Neural progenitor cell (in vitro differentiated cells): ENCODE measurements around the gene NUDT8. TPM values are rescaled to one million over a fixed set of nuclear protein-coding genes. Genes with fewer than 3 reads are reported as not detected.
A peak's percentile ranks its signal among the peaks of the same experiment; 100 is the strongest.

Experiments used
- DNase-seq: peaks from one replicate; pipeline ENCODE4 v3.0.0-alpha.2; 2016; ENCODE audit warnings: low spot score
- H2AFZ ChIP-seq: fragments of 200-600 bp; sonication (generic); replicated peaks from 2 replicates; pipeline ENCODE4 v1.6.1; 2016; ENCODE audit warnings: antibody characterized with exemption
- H3F3A ChIP-seq: fragments of 200-600 bp; sonication (generic); 2 replicates; pipeline ENCODE4 v1.6.1; 2016; ENCODE audit warnings: antibody characterized with exemption, low read depth
- H3K27ac ChIP-seq: fragments of 200-600 bp; sonication (generic); 2 replicates; pipeline ENCODE4 v1.5.1; 2016; ENCODE audit warnings: mild to moderate bottlenecking
- H3K27me3 ChIP-seq: fragments of 200-600 bp; sonication (generic); 2 replicates; pipeline ENCODE4 v1.6.1; 2016; ENCODE audit warnings: mild to moderate bottlenecking, moderate library complexity
- H3K36me3 ChIP-seq: fragments of 200-600 bp; sonication (generic); 2 replicates; pipeline ENCODE4 v1.5.1; 2016
- H3K4me1 ChIP-seq: fragments of 200-600 bp; sonication (generic); 2 replicates; pipeline ENCODE4 v1.6.1; 2016; ENCODE audit warnings: mixed run types
- H3K4me2 ChIP-seq: fragments of 200-600 bp; sonication (generic); 2 replicates; pipeline ENCODE4 v1.6.1; 2016
- H3K4me3 ChIP-seq: fragments of 200-600 bp; sonication (generic); 2 replicates; pipeline ENCODE4 v1.5.1; 2016
- H3K79me2 ChIP-seq: fragments of 200-600 bp; sonication (generic); 2 replicates; pipeline ENCODE4 v1.6.1; 2016; ENCODE audit warnings: low read depth
- H3K9ac ChIP-seq: fragments of 200-600 bp; sonication (generic); 2 replicates; pipeline ENCODE4 v1.6.1; 2016
- H3K9me3 ChIP-seq: fragments of 200-600 bp; sonication (generic); 2 replicates; pipeline ENCODE4 v1.5.1; 2016; ENCODE audit warnings: low read depth
- H4K20me1 ChIP-seq: fragments of 200-600 bp; sonication (generic); 2 replicates; pipeline ENCODE4 v1.6.1; 2016; ENCODE audit warnings: low read depth
- H3K27ac Mint-ChIP-seq: 3 replicates; pipeline ENCODE4 v1.8.0; 2021; ENCODE audit warnings: mixed read lengths
- H3K27me3 Mint-ChIP-seq: 2 replicates; pipeline ENCODE4 v1.8.0; 2022; ENCODE audit warnings: low read depth, mild to moderate bottlenecking, inconsistent platforms, moderate library complexity, mixed read lengths; ENCODE audit not compliant: insufficient read depth
- H3K36me3 Mint-ChIP-seq: 3 replicates; pipeline ENCODE4 v1.8.0; 2021; ENCODE audit warnings: mixed read lengths
- H3K4me1 Mint-ChIP-seq: 3 replicates; pipeline ENCODE4 v1.8.0; 2021; ENCODE audit warnings: mixed read lengths
- H3K4me3 Mint-ChIP-seq: 3 replicates; pipeline ENCODE4 v1.8.0; 2021; ENCODE audit warnings: mild to moderate bottlenecking, moderate library complexity, mixed read lengths
- H3K9me3 Mint-ChIP-seq: 3 replicates; pipeline ENCODE4 v1.8.0; 2020; ENCODE audit warnings: mixed read lengths
- EZH2 ChIP-seq: fragments of 200-600 bp; sonication (generic); IDR thresholded peaks from 2 replicates; pipeline ENCODE4 v1.6.1; 2017; ENCODE audit warnings: antibody characterized with exemption, mild to moderate bottlenecking, moderate library complexity
- EZH2phosphoT487 ChIP-seq: fragments of 200-600 bp; sonication (generic); IDR thresholded peaks from 2 replicates; pipeline ENCODE4 v1.6.1; 2017; ENCODE audit warnings: antibody characterized with exemption
- total RNA-seq: library from RNA; depleted of rRNA; stranded (reverse); fragments of >200 nt; gene quantifications from 2 replicates; pipeline ENCODE4 v1.2.3, GENCODE V29; 2015; ENCODE audit warnings: low replicate concordance
- TF ChIP-seq, protein P1 (sequence below): fragments of 200-600 bp; sonication (generic); IDR thresholded peaks from 2 replicates; pipeline ENCODE4 v1.5.1; 2017; ENCODE audit warnings: antibody characterized with exemption, mild to moderate bottlenecking

Gene NUDT8
- total RNA-seq, 1 donor from 2014 or later, result 1.6 TPM

DNA sequence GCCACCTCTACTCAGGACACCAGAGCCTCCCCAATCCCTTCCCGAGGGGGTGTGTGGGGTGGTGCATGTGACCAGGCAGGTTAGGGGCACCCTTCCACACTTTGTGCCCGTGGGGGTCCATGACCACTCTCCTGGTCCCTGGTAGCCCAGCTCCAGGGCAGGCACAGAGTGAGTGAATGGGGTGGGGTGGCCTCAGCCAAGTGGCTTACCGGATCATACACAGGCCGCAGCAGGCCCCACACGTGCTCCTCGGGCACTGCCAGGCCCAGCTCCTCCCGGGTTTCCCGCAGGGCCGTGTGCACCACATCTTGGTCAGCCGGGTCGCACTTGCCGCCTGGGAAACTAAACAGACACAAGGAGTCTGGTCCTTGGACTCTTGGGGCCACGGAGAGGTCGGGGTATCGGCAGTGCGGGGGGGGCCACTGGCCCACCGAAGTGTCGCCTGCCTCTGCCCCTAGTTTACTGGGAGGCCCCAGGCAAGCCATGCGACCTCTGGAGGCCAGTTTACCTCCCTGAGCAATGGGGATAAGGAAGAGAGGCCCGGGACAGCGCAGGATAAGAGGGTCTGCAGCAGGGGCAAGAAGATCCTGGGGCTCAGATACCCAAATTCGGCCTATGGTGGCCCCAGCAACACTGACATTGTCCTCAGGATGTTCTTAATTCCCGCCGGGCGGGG lies 889 bp downstream of the NUDT8 start:
- peaks cover 14% of the 10 kb centered on the region for H3K4me1 Mint-ChIP-seq
- H3K36me3 ChIP-seq, result no peaks in the 10 kb centered on the region
- peaks cover 9% of the 10 kb centered on the region for H3K27me3 Mint-ChIP-seq
- H3K9me3 ChIP-seq, result no peaks in the 10 kb centered on the region
- no peak for TF ChIP-seq EZH2
- no peak for TF ChIP-seq EZH2phosphoT487
- TF ChIP-seq, protein P1, sequence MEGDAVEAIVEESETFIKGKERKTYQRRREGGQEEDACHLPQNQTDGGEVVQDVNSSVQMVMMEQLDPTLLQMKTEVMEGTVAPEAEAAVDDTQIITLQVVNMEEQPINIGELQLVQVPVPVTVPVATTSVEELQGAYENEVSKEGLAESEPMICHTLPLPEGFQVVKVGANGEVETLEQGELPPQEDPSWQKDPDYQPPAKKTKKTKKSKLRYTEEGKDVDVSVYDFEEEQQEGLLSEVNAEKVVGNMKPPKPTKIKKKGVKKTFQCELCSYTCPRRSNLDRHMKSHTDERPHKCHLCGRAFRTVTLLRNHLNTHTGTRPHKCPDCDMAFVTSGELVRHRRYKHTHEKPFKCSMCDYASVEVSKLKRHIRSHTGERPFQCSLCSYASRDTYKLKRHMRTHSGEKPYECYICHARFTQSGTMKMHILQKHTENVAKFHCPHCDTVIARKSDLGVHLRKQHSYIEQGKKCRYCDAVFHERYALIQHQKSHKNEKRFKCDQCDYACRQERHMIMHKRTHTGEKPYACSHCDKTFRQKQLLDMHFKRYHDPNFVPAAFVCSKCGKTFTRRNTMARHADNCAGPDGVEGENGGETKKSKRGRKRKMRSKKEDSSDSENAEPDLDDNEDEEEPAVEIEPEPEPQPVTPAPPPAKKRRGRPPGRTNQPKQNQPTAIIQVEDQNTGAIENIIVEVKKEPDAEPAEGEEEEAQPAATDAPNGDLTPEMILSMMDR, result no peak
- H3F3A ChIP-seq, result peaks cover 63% of the 10 kb centered on the region
- H3K36me3 Mint-ChIP-seq, result peaks cover 16% of the 10 kb centered on the region
- H4K20me1 ChIP-seq, result peaks cover 2% of the 10 kb centered on the region
- H2AFZ ChIP-seq, result no peak overlapping the region
- DNase-seq, result no peak
- no peak overlapping the region for H3K27ac ChIP-seq
- H3K27ac Mint-ChIP-seq, result peak overlapping the region; percentile 69
- H3K4me3 Mint-ChIP-seq, result peak overlapping the region; percentile 80
- H3K79me2 ChIP-seq, result no peaks in the 10 kb centered on the region
- no peak overlapping the region for H3K9ac ChIP-seq
- H3K4me2 ChIP-seq, result peak overlapping the region; percentile 78
- peaks cover 8% of the 10 kb centered on the region for H3K4me1 ChIP-seq
- H3K4me3 ChIP-seq, result peak overlapping the region; percentile 60
- H3K27me3 ChIP-seq, result no peaks in the 10 kb centered on the region
- H3K9me3 Mint-ChIP-seq, result peaks cover 2% of the 10 kb centered on the region

- Mint-ChIP-seq H3K9me3 (peaks cover 2% of the 10 kb centered on the region), H3K36me3 (peaks cover 16% of the 10 kb centered on the region), H3K27me3 (peaks cover 7% of the 10 kb centered on the region), H3K27ac (peak overlapping the region; percentile 69), H3K4me3 (peak overlapping the region; percentile 64), H3K4me1 (peaks cover 14% of the 10 kb centered on the region)
- no peak overlapping the region for H3K9ac ChIP-seq
- DNase-seq, result no peak
- H2AFZ ChIP-seq, result no peak overlapping the region
- H3K36me3 ChIP-seq, result no peaks in the 10 kb centered on the region
- no peak for TF ChIP-seq EZH2phosphoT487
- no peak for TF ChIP-seq EZH2
- TF ChIP-seq, protein P1, result no peak
- peaks cover 65% of the 10 kb centered on the region for H3F3A ChIP-seq
- no peaks in the 10 kb centered on the region for H3K27me3 ChIP-seq
- no peaks in the 10 kb centered on the region for H3K9me3 ChIP-seq
- H3K4me3 ChIP-seq, result no peak overlapping the region
- peaks cover 1% of the 10 kb centered on the region for H3K79me2 ChIP-seq
- H3K27ac ChIP-seq, result peak overlapping the region; percentile 63
- peaks cover 4% of the 10 kb centered on the region for H4K20me1 ChIP-seq
- no peak overlapping the region for H3K4me2 ChIP-seq
- H3K4me1 ChIP-seq, result peaks cover 8% of the 10 kb centered on the region
Measured at GRCh38 chr11:67627812-67628624, 1.7 kb downstream of the NUDT8 start.

- DNase-seq, result no peak
- H3K79me2 ChIP-seq, result peaks cover 7% of the 10 kb centered on the region
- Mint-ChIP-seq H3K4me1 (peaks cover 17% of the 10 kb centered on the region), H3K27me3 (peaks cover 7% of the 10 kb centered on the region), H3K36me3 (peaks cover 16% of the 10 kb centered on the region), H3K27ac (no peak overlapping the region), H3K9me3 (peaks cover 2% of the 10 kb centered on the region), H3K4me3 (no peak overlapping the region)
- H3F3A ChIP-seq, result peaks cover 70% of the 10 kb centered on the region
- H3K4me1 ChIP-seq, result peaks cover 8% of the 10 kb centered on the region
- TF ChIP-seq EZH2 (no peak), EZH2phosphoT487 (no peak)
- TF ChIP-seq, protein P1, result no peak
- H2AFZ ChIP-seq, result no peak overlapping the region
- peak overlapping the region; percentile 63 for H3K27ac ChIP-seq
- no peak overlapping the region for H3K9ac ChIP-seq
- no peaks in the 10 kb centered on the region for H3K36me3 ChIP-seq
- no peak overlapping the region for H3K4me2 ChIP-seq
- peaks cover 10% of the 10 kb centered on the region for H4K20me1 ChIP-seq
- no peaks in the 10 kb centered on the region for H3K9me3 ChIP-seq
- H3K27me3 ChIP-seq, result no peaks in the 10 kb centered on the region
- H3K4me3 ChIP-seq, result no peak overlapping the region
Measured at GRCh38 chr11:67627441-67627811, 2.3 kb downstream of the NUDT8 start.
